ENCODE measurements around the gene GLCCI1.

GLCCI1 gene

GRCh38 chr7:7966141-7966734 is 2.4 kb upstream of the GLCCI1 start:
- Histone ChIP-seq H3K4me3 (no peak overlapping the region), H3K36me3 (ENCODE audit: insufficient read depth, low read length) (no peaks in the 10 kb centered on the region), H3K9me3 (ENCODE audit: low read depth, low read length) (no peaks in the 10 kb centered on the region), H3K27ac (no peak overlapping the region), H3K9ac (ENCODE audit: insufficient read length) (no peak overlapping the region)
- TF ChIP-seq EZH2 (IDR thresholded peaks at IDR 0.05) (no peak), FOXP2 (optimal IDR thresholded peaks at IDR 0.05; ENCODE audit: control extremely low read depth, extremely low read length, insufficient read depth) (no peak), POLR2AphosphoS5 (IDR thresholded peaks at IDR 0.05; ENCODE audit: borderline replicate concordance, low read depth, low read length) (no peak)
- no peak for DNase-seq (ENCODE audit: low read depth, low spot score)

DNA sequence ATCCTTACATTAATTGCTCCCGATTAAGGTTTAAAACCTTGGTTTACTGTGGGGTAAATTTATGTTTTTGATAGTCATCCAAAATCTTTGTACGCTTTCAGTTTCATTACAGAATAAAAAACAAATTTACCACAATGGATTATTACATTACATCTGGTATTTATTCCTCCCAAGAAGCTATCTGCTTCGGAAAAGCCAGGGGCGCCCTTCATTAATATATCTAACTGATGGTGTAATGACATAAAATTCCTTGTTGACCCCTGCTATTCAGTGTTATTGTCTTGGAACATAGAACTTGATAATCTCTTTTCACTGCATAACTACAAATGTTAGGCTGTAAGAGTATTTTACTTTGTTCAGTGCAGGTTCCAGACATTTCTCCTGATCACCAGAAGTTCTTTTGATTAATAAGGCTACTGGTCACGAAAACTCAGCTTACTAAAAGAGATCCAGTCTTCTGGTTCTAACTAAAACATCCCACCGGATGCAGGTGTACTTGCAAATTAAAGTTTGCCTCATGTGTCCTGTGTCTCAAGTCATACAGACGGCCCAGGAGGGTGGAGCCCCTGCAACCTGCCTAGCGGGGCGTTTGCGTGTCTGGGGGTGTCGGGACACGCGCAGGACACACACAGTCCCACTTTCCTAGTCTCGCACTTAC is 581 bp upstream of the GLCCI1 start:
- no peak for TF ChIP-seq FOXP2 (optimal IDR thresholded peaks at IDR 0.05; ENCODE audit: control extremely low read depth, extremely low read length, insufficient read depth)
- no peak for TF ChIP-seq POLR2AphosphoS5 (IDR thresholded peaks at IDR 0.05; ENCODE audit: borderline replicate concordance, low read depth, low read length)
- TF ChIP-seq EZH2 (IDR thresholded peaks at IDR 0.05): no peak
- H3K36me3 ChIP-seq (ENCODE audit: insufficient read depth, low read length): no peaks in the 10 kb centered on the region
- H3K27ac ChIP-seq: no peak overlapping the region
- peak overlapping the region; percentile 83 for H3K4me3 ChIP-seq
- H3K9ac ChIP-seq (ENCODE audit: insufficient read length): peak overlapping the region; percentile 49
- no peaks in the 10 kb centered on the region for H3K9me3 ChIP-seq (ENCODE audit: low read depth, low read length)
- DNase-seq (ENCODE audit: low read depth, low spot score): no peak

DNA sequence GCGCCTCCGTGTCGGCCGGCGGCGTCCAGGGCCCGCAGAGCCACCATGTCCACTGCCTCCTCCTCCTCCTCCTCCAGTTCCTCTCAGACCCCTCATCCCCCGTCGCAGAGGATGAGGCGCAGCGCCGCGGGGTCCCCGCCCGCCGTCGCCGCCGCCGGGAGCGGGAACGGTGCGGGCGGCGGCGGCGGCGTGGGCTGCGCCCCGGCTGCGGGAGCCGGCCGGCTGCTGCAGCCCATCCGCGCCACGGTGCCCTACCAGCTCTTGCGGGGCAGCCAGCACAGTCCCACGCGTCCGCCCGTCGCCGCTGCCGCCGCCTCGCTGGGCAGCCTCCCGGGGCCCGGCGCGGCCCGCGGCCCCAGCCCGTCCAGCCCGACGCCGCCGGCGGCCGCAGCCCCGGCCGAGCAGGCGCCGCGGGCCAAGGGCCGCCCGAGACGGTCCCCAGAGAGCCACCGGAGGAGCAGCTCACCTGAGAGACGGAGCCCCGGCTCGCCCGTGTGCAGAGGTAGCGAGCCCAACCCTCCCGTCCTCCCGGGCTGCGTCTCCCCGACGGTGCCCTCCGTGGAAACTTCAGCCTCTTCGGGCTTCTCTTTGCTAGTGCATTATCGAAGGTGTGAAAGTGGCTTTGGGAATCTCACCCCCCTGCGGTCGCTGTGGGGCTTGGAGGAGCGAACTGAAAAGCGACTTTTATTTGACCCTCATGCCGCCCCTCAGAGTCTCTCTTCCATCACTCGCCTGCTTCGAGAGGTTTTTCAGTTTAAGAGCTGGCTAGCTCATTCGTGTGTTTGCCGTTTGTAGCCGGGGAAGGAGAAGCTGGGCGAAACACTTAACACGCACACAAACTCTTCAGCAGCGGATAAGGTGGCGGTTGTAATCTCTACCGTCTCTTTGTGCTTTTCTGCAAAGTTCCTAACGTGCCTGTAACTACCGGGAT is 975 bp downstream of the GLCCI1 start:
- H3K36me3 ChIP-seq (ENCODE audit: insufficient read depth, low read length): no peaks in the 10 kb centered on the region
- H3K9ac ChIP-seq (ENCODE audit: insufficient read length): peak overlapping the region; percentile 64
- H3K27ac ChIP-seq: no peak overlapping the region
- peak overlapping the region; percentile 88 for H3K4me3 ChIP-seq
- TF ChIP-seq EZH2 (IDR thresholded peaks at IDR 0.05) (no peak), POLR2AphosphoS5 (IDR thresholded peaks at IDR 0.05; ENCODE audit: borderline replicate concordance, low read depth, low read length) (0 out of 2 replicates have a peak, but pooled peaks have one; percentile 3)
- H3K9me3 ChIP-seq (ENCODE audit: low read depth, low read length): no peaks in the 10 kb centered on the region
- no peak for DNase-seq (ENCODE audit: low read depth, low spot score)

DNA sequence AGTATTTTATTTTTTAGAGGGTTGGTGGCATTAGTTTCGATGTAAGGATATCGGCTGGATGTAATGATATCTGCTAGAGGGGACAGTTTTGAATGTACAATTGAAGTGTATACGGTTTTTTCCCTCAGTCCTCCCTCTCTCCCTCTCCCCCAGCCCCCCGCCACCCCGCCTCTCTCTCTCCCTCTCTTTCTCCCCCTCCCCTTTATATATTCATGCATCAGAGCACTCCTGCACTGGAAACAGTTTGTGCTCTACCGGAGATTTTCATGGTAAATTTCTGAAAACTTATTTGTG is 1.6 kb downstream of the GLCCI1 start:
- peak overlapping the region; percentile 88 for H3K4me3 ChIP-seq
- H3K9me3 ChIP-seq (ENCODE audit: low read depth, low read length): no peaks in the 10 kb centered on the region
- H3K9ac ChIP-seq (ENCODE audit: insufficient read length): peak overlapping the region; percentile 63
- no peak for DNase-seq (ENCODE audit: low read depth, low spot score)
- TF ChIP-seq POLR2AphosphoS5 (IDR thresholded peaks at IDR 0.05; ENCODE audit: borderline replicate concordance, low read depth, low read length) (no peak), FOXP2 (optimal IDR thresholded peaks at IDR 0.05; ENCODE audit: control extremely low read depth, extremely low read length, insufficient read depth) (no peak), EZH2 (IDR thresholded peaks at IDR 0.05) (no peak)
- H3K27ac ChIP-seq: no peak overlapping the region
- H3K36me3 ChIP-seq (ENCODE audit: insufficient read depth, low read length): no peaks in the 10 kb centered on the region

DNA sequence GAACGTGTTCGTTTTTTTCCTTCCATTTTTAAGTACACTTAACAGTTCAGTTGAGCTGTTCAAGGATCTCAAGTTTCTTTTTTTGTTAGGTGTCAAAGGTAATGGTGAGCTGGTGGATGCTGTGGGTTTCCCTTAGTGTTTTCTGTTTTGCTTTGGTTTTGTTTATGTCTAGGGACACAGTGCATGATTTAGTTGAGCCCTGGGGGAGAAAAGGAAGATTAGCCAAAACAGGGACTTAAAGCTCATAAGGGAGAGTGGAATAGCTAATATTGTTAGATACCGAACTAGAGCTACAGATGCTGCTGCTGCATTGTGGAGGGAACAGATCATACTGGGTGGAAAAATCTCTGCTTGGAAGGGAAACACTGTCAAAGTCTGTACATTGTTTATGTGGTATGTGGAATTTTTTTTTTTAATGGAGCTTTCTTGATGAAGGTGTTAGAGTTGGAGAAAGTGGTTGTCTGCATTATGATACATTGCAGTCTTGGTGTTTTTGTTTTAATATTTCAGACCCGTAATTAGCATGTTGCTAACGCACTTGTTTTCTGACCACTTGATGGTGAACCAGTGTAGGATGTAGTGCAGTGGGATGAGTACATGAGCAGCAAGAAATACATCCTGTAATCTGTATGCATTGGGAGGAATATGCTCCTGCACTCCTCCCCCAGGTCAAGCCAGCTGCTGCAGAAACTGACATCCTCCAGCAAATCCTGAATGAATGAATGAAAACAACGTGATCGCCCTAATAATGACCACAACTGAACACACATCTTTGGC is 2.1 kb downstream of the GLCCI1 start:
- Histone ChIP-seq H3K36me3 (ENCODE audit: insufficient read depth, low read length) (no peaks in the 10 kb centered on the region), H3K4me3 (peak overlapping the region; percentile 88), H3K9me3 (ENCODE audit: low read depth, low read length) (no peaks in the 10 kb centered on the region), H3K27ac (no peak overlapping the region), H3K9ac (ENCODE audit: insufficient read length) (peak overlapping the region; percentile 20)
- TF ChIP-seq FOXP2 (optimal IDR thresholded peaks at IDR 0.05; ENCODE audit: control extremely low read depth, extremely low read length, insufficient read depth): no peak
- no peak for TF ChIP-seq POLR2AphosphoS5 (IDR thresholded peaks at IDR 0.05; ENCODE audit: borderline replicate concordance, low read depth, low read length)
- TF ChIP-seq EZH2 (IDR thresholded peaks at IDR 0.05): no peak
- no peak for DNase-seq (ENCODE audit: low read depth, low spot score)

- Histone ChIP-seq H3K36me3 (ENCODE audit: insufficient read depth, low read length) (no peaks in the 10 kb centered on the region), H3K9ac (ENCODE audit: insufficient read length) (no peak overlapping the region), H3K27ac (no peak overlapping the region), H3K9me3 (ENCODE audit: low read depth, low read length) (no peaks in the 10 kb centered on the region), H3K4me3 (0 out of 2 replicates have a peak overlapping the region, but pooled peaks have one; percentile 6)
- TF ChIP-seq FOXP2 (optimal IDR thresholded peaks at IDR 0.05; ENCODE audit: control extremely low read depth, extremely low read length, insufficient read depth): no peak
- TF ChIP-seq POLR2AphosphoS5 (IDR thresholded peaks at IDR 0.05; ENCODE audit: borderline replicate concordance, low read depth, low read length): no peak
- TF ChIP-seq EZH2 (IDR thresholded peaks at IDR 0.05): no peak
- DNase-seq (ENCODE audit: low read depth, low spot score): no peak
These were observed 2.9 kb downstream of the GLCCI1 start for GRCh38 chr7:7971308-7972040.

DNA sequence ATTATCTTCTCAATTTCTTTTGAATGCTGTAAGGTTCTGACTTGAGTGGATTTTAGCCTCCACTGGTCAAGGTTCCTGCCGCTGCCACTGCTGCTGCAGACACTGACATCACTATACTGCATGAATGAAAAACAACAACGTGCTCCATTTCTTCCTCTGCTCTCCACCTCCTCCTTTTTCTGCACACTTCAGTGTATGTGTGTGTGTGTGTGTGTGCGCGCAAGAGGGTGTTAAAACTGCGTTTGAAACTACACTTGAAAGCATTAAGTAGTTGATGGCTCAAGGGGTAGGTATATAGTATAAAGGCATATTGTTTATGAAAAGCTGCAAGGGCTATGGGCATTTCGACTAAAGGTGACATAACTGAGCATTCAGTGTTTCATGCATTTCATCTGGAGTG is 3.5 kb downstream of the GLCCI1 start:
- H3K9ac ChIP-seq (ENCODE audit: insufficient read length): no peak overlapping the region
- no peak for DNase-seq (ENCODE audit: low read depth, low spot score)

More for the DNA sequence above, 3.5 kb downstream of the GLCCI1 start:
- TF ChIP-seq EZH2 (IDR thresholded peaks at IDR 0.05) (no peak), FOXP2 (optimal IDR thresholded peaks at IDR 0.05; ENCODE audit: control extremely low read depth, extremely low read length, insufficient read depth) (no peak), POLR2AphosphoS5 (IDR thresholded peaks at IDR 0.05; ENCODE audit: borderline replicate concordance, low read depth, low read length) (no peak)
- no peak overlapping the region for H3K27ac ChIP-seq
- no peak overlapping the region for H3K4me3 ChIP-seq
- no peaks in the 10 kb centered on the region for H3K36me3 ChIP-seq (ENCODE audit: insufficient read depth, low read length)
- H3K9me3 ChIP-seq (ENCODE audit: low read depth, low read length): no peaks in the 10 kb centered on the region

Measured in SK-N-MC (cell line).